GM23338 (cell line): ENCODE data around the gene EIF4E. TPM values are rescaled to one million over a fixed set of nuclear protein-coding genes. Genes with fewer than 3 reads are reported as not detected.

Experiments used
- ATAC-seq: fragments of 200-7000 bp; cut with Tn5 transposase; 3 replicates; pipeline ENCODE4 v1.9.1; 2020
- DNase-seq: peaks from one replicate; pipeline ENCODE4 v3.0.0-alpha.2; 2015; ENCODE audit warnings: low spot score
- H2AFZ ChIP-seq: fragments of 200-600 bp; sonication (generic); 2 replicates; pipeline ENCODE4 v1.8.0; 2016; ENCODE audit warnings: antibody characterized with exemption, mild to moderate bottlenecking, moderate library complexity
- H3F3A ChIP-seq: fragments of 200-600 bp; sonication (generic); replicated peaks from 2 replicates; pipeline ENCODE4 v1.8.0; 2017; ENCODE audit warnings: antibody characterized with exemption, mixed run types, low read depth
- H3K27ac ChIP-seq: fragments of 200-600 bp; sonication (generic); 2 replicates; pipeline ENCODE4 v1.6.1; 2016; ENCODE audit warnings: low read depth
- H3K27me3 ChIP-seq: fragments of 200-600 bp; sonication (generic); 2 replicates; pipeline ENCODE4 v1.8.0; 2016; ENCODE audit warnings: mild to moderate bottlenecking, mixed run types, moderate library complexity; ENCODE audit not compliant: insufficient read depth
- H3K36me3 ChIP-seq: fragments of 200-600 bp; sonication (generic); 2 replicates; pipeline ENCODE4 v1.8.0; 2016; ENCODE audit warnings: mild to moderate bottlenecking; ENCODE audit not compliant: insufficient read depth
- H3K4me1 ChIP-seq: fragments of 200-600 bp; sonication (generic); 2 replicates; pipeline ENCODE4 v1.8.0; 2016; ENCODE audit warnings: mild to moderate bottlenecking, moderate library complexity; ENCODE audit not compliant: insufficient read depth
- H3K4me2 ChIP-seq: fragments of 200-600 bp; sonication (generic); 2 replicates; pipeline ENCODE4 v1.7.1; 2017; ENCODE audit warnings: mixed run types
- H3K4me3 ChIP-seq: fragments of 200-600 bp; sonication (generic); 2 replicates; pipeline ENCODE4 v1.6.1; 2016; ENCODE audit warnings: mixed run types
- H3K79me2 ChIP-seq: fragments of 200-600 bp; sonication (generic); replicated peaks from 2 replicates; pipeline ENCODE4 v1.8.0; 2017; ENCODE audit warnings: mild to moderate bottlenecking; ENCODE audit not compliant: insufficient read depth
- H3K9me2 ChIP-seq: fragments of 200-600 bp; sonication (generic); 2 replicates; pipeline ENCODE4 v1.8.0; 2017; ENCODE audit not compliant: insufficient read depth
- H4K20me1 ChIP-seq: fragments of 200-600 bp; sonication (generic); replicated peaks from 2 replicates; pipeline ENCODE4 v1.8.0; 2017; ENCODE audit warnings: mild to moderate bottlenecking; ENCODE audit not compliant: insufficient read depth
- H3K27ac Mint-ChIP-seq: 2 replicates; pipeline ENCODE4 v1.8.0; 2020; ENCODE audit warnings: inconsistent platforms, mild to moderate bottlenecking, moderate library complexity, mixed read lengths
- H3K27me3 Mint-ChIP-seq: 3 replicates; pipeline ENCODE4 v1.8.0; 2022; ENCODE audit warnings: low read depth, mild to moderate bottlenecking, moderate library complexity, mixed read lengths, inconsistent platforms; ENCODE audit not compliant: insufficient read depth, poor library complexity
- H3K36me3 Mint-ChIP-seq: 3 replicates; pipeline ENCODE4 v1.8.0; 2021; ENCODE audit warnings: low read depth, mild to moderate bottlenecking, inconsistent platforms, moderate library complexity, mixed read lengths
- H3K4me1 Mint-ChIP-seq: 3 replicates; pipeline ENCODE4 v1.8.0; 2020; ENCODE audit warnings: mild to moderate bottlenecking, inconsistent platforms, mixed read lengths
- H3K4me3 Mint-ChIP-seq: 3 replicates; pipeline ENCODE4 v1.8.0; 2021; ENCODE audit warnings: moderate library complexity, mild to moderate bottlenecking, inconsistent platforms, mixed read lengths
- H3K9me3 Mint-ChIP-seq: 3 replicates; pipeline ENCODE4 v1.8.0; 2020; ENCODE audit warnings: moderate library complexity, mild to moderate bottlenecking, inconsistent platforms, mixed read lengths
- CREB1 ChIP-seq: fragments of 250-450 bp; sonication (Bioruptor Pico); IDR thresholded peaks from 2 replicates; pipeline ENCODE4 v1.5.0; 2020; ENCODE audit warnings: low read depth, mild to moderate bottlenecking, moderate library complexity
- CTCF ChIP-seq, 2 experiments: fragments of 200-600 bp in 1 of 2; sonication (generic) in 1 of 2; conservative IDR thresholded peaks; 2 replicates each; pipeline versions ENCODE4 v1.5.1 to v1.6.1; 2016 to 2017; ENCODE audit warnings: antibody characterized with exemption in 2 of 2, low read depth in 2 of 2, mild to moderate bottlenecking in 2 of 2, moderate library complexity in 1 of 2
- ETS1 ChIP-seq: IDR thresholded peaks from 2 replicates; pipeline ENCODE4 v1.6.1; 2016; ENCODE audit warnings: antibody characterized with exemption
- EZH2 ChIP-seq: fragments of 200-600 bp; sonication (generic); IDR thresholded peaks from one replicate; pipeline ENCODE4 v1.8.0; 2017; ENCODE audit warnings: antibody characterized with exemption, mild to moderate bottlenecking, low read depth; ENCODE audit not compliant: unreplicated experiment
- EZH2phosphoT487 ChIP-seq: fragments of 200-600 bp; sonication (generic); IDR thresholded peaks from one replicate; pipeline ENCODE4 v1.8.1; 2018; ENCODE audit warnings: antibody characterized with exemption; ENCODE audit not compliant: unreplicated experiment
- JUNB ChIP-seq: IDR thresholded peaks from one replicate; pipeline ENCODE4 v1.6.1; 2016; ENCODE audit warnings: antibody characterized with exemption; ENCODE audit not compliant: unreplicated experiment
- NANOG ChIP-seq: IDR thresholded peaks from 2 replicates; pipeline ENCODE4 v1.6.1; 2016; ENCODE audit warnings: antibody characterized with exemption, borderline replicate concordance
- POLR2AphosphoS5 ChIP-seq: IDR thresholded peaks from 2 replicates; pipeline ENCODE4 v1.6.1; 2016; ENCODE audit warnings: antibody characterized with exemption, low read depth
- REST ChIP-seq: IDR thresholded peaks from one replicate; pipeline ENCODE4 v1.6.1; 2018; ENCODE audit warnings: antibody characterized with exemption; ENCODE audit not compliant: unreplicated experiment
- STAT1 ChIP-seq: IDR thresholded peaks from one replicate; pipeline ENCODE4 v1.6.1; 2016; ENCODE audit warnings: antibody characterized with exemption; ENCODE audit not compliant: unreplicated experiment
- ZNF114 ChIP-seq: fragments of 250-450 bp; sonication (Bioruptor Pico); IDR thresholded peaks from 2 replicates; pipeline ENCODE4 v1.5.0; 2020; ENCODE audit warnings: mild to moderate bottlenecking, moderate library complexity
- ZNF331 ChIP-seq: fragments of 250-450 bp; sonication (Bioruptor Pico); IDR thresholded peaks from 2 replicates; pipeline ENCODE4 v1.5.0; 2020; ENCODE audit warnings: low read depth, mild to moderate bottlenecking, moderate library complexity
- ZNF462 ChIP-seq: fragments of 250-450 bp; sonication (Bioruptor Pico); IDR thresholded peaks from 2 replicates; pipeline ENCODE4 v1.5.0; 2020; ENCODE audit warnings: mild to moderate bottlenecking, moderate library complexity
- polyA plus RNA-seq: library from polyadenylated mRNA; unstranded; fragments of >200 nt; fragmentation: Nextera tagmentation; extraction: Ambion mirVana; gene quantifications from 2 replicates; pipeline ENCODE4 v1.2.1, GENCODE V29; 2016
- total RNA-seq: library from RNA; depleted of rRNA; stranded (reverse); fragments of >200 nt; shearing (Covaris generic); gene quantifications from 2 replicates; pipeline ENCODE4 v1.2.3, GENCODE V29; 2014

The EIF4E gene
- total and polyA plus RNA-seq, 2 experiments from 2014 or later: 113 to 351 TPM

GRCh38 chr4:98908182-98908581 lies 20.8 kb downstream of the EIF4E start (continued):
- TF ChIP-seq EZH2phosphoT487 (no peak), NANOG (no peak), POLR2AphosphoS5 (no peak), EZH2 (no peak)

- peaks cover 3% of the 10 kb centered on the region for H3K27me3 Mint-ChIP-seq
- peaks cover 100% of the 10 kb centered on the region for H3K79me2 ChIP-seq
- H4K20me1 ChIP-seq: peaks cover 76% of the 10 kb centered on the region
- peaks cover 21% of the 10 kb centered on the region for H3K36me3 Mint-ChIP-seq
- H3K27me3 ChIP-seq: no peaks in the 10 kb centered on the region
- peaks cover 50% of the 10 kb centered on the region for H3K4me1 Mint-ChIP-seq
- H3K4me1 ChIP-seq: peaks cover 45% of the 10 kb centered on the region
- no peaks in the 10 kb centered on the region for H3K9me2 ChIP-seq
- no peaks in the 10 kb centered on the region for H3K9me3 Mint-ChIP-seq
- H3K4me3 ChIP-seq: no peak overlapping the region
- H3K27ac ChIP-seq: no peak overlapping the region
- H3K36me3 ChIP-seq: 0 out of 2 replicates have a peak, but pooled peaks cover 6% of the 10 kb centered on the region
- no peak overlapping the region for H3K4me3 Mint-ChIP-seq
- 0 out of 2 replicates have a peak overlapping the region, but pooled peaks have one; percentile 12 for H3K4me2 ChIP-seq
- TF ChIP-seq JUNB (no peak), POLR2AphosphoS5 (no peak), ETS1 (no peak), REST (no peak), ZNF462 (no peak), EZH2 (no peak), CTCF (conservative IDR thresholded peaks at IDR 0.05; ENCODE audit: low read depth in 2 of 2) (no peak), EZH2phosphoT487 (no peak), NANOG (no peak), ZNF331 (CRISPR knock-in tag) (no peak), CREB1 (no peak), STAT1 (no peak), ZNF114 (no peak)
- H2AFZ ChIP-seq: no peak overlapping the region
- H3K27ac Mint-ChIP-seq: peak overlapping the region; percentile 13; the same call in 1 of the 2 replicates
- ATAC-seq (no peak), DNase-seq (no peak)
- H3F3A ChIP-seq: no peaks in the 10 kb centered on the region
Observed at GRCh38 chr4:98905839-98906238, 23.1 kb downstream of the EIF4E start.
